ENCODE data around the gene SKIC3. TPM values are rescaled to one million over a fixed set of nuclear protein-coding genes. Genes with fewer than 3 reads are reported as not detected.

Gene SKIC3
- total and polyA plus RNA-seq, 2 of the 13 experiments (the other 11 are each of a cell fraction or from before 2014, with no cell fraction given), result 36.9 to 61.5 TPM

- TF ChIP-seq IKZF5 (CRISPR knock-in tag; IDR thresholded peaks at IDR 0.05) (no peak), ZNF644 (CRISPR knock-in tag; IDR thresholded peaks at IDR 0.05; ENCODE audit: low read depth) (no peak), EP300 (IDR thresholded peaks at IDR 0.05; ENCODE audit: low read depth in 2 of 2, low read length in 2 of 2) (no peak), EP300 (CRISPR knock-in tag; IDR thresholded peaks at IDR 0.05; ENCODE audit: borderline replicate concordance) (no peak), ELF1 (CRISPR knock-in tag; IDR thresholded peaks at IDR 0.05) (no peak), FOSL1 (CRISPR knock-in tag; IDR thresholded peaks at IDR 0.05; ENCODE audit: borderline replicate concordance) (no peak), MAFG (CRISPR knock-in tag; IDR thresholded peaks at IDR 0.05) (no peak), ISL2 (CRISPR knock-in tag; IDR thresholded peaks at IDR 0.05) (no peak), KAT2B (IDR thresholded peaks at IDR 0.05; ENCODE audit: borderline replicate concordance, low read depth, low read length) (no peak), ZNF407 (CRISPR knock-in tag; IDR thresholded peaks at IDR 0.05; ENCODE audit: not compliant biosample characterization) (no peak), ARNT (IDR thresholded peaks at IDR 0.05) (no peak)
Observed at GRCh38 chr5:95511606-95512005, 43.2 kb downstream of the SKIC3 start (continued).
